GM20000 (cell line): Measurements from ENCODE around the gene DDX46.

Experiments used
- DNase-seq: peaks from one replicate; pipeline ENCODE4 v3.0.0; 2012; ENCODE audit warnings: low spot score
- CTCF ChIP-seq: IDR thresholded peaks from 2 replicates; pipeline ENCODE4 v1.5.1; 2012; ENCODE audit warnings: mild to moderate bottlenecking, control low read depth; ENCODE audit errors: extremely low read depth, missing control alignments

The DDX46 gene

GRCh38 chr5:134769206-134769605, 10.6 kb downstream of the DDX46 start:
- DNase-seq: no peak
- TF ChIP-seq CTCF: no peak

- TF ChIP-seq CTCF: no peak
- DNase-seq: no peak
These were observed 14.0 kb downstream of the DDX46 start for GRCh38 chr5:134772461-134773125.

- DNase-seq: no peak
- TF ChIP-seq CTCF: no peak
These were observed 18.8 kb downstream of the DDX46 start for GRCh38 chr5:134777366-134777765.

DNA sequence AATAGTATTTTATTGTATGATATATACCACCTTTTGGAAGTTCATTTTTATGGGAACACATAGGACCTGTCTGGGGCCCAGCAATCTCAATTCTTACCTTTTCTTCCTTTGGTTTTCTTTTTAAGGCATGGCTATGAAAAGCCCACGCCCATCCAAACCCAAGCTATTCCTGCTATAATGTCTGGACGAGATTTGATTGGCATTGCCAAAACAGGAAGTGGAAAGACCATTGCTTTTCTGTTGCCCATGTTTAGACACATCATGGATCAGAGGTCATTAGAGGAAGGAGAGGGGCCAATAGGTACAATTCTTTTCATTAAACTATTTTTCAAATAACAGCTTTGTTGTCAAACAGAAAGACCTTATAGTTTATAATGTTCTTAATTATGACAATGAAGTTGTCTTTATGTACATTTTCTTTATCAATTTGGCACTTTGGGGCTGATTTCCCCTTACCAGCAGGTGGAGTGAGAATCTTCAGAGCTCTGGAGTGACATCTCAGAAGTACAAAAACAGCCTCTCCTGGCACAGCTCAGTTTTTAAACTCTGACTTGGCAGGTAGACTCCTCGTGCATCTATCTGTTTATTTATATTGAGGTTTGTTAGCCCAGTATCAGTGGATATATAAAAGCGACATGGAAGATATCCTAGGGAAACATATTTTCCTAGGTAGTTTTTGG, 25.8 kb downstream of the DDX46 start:
- DNase-seq: no peak
- no peak for TF ChIP-seq CTCF

- TF ChIP-seq CTCF: no peak
- no peak for DNase-seq
These were observed 26.5 kb downstream of the DDX46 start for GRCh38 chr5:134784946-134785620.

DNA sequence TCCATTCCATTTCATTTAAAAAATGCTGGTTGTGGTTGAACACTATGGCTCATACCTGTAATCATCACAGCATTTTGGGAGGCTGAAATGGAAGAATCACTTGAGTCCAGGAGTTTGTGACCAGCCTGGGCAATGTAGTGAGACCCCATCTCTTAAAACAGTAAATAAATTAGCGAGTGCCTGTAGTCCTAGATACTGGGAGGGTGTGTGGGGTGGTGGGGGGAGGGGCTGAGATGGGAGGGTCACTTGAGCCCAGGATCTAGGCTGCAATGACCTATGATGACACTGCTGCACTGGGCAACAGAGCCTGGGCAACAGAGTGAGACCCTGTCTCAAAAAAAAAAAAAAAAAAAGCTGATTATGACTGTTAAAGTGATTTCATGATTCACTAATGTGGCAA, 29.1 kb downstream of the DDX46 start:
- DNase-seq: no peak
- TF ChIP-seq CTCF: no peak

GRCh38 chr5:134791580-134791979, 33.0 kb downstream of the DDX46 start:
- no peak for TF ChIP-seq CTCF
- DNase-seq: no peak
